ENCODE results near the gene GATAD2B. TPM values are rescaled to one million over a fixed set of nuclear protein-coding genes. Genes with fewer than 3 reads are reported as not detected.

GATAD2B gene
- total and polyA plus RNA-seq, 2 of the 4 experiments (the other 2 are of a cell fraction), result 3.8 to 6.2 TPM

DNA sequence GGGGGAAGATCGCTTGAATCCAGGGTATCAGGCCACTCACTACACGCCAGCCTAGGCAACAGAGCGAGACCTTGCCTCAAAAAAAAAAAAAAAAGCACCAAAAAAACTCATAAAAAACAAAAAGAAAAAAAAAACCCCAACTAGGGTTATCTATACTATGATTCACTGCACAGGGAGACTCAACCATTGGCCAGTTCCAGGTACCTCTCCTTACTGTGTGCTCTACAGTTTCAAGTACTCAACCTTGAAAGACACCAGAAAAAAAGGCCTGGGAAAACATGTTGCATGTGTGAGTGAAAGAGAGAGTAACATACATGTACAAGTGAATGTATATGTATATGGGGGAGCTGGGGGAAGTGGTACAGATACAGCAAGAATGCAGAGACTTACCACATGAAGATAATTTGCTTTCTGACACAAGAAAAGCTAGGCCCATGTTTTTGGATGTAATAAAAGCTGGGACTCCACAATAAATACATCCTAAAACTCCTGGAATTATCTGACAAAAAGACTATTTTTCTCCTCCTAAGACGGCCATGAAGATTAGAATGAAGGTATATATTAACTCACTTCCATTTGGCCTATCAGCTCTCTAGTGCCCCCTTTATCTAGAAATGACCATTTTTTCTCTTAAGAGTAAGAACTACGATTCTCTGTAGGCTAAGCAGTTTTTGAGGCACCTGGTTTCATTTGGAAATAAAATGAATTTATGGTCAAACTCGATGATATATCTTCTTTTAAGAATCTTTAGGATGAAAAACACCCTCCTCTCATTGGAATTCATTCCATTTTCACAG is 95.4 kb downstream of the GATAD2B start:
- no peak overlapping the region for H2AFZ ChIP-seq (replicated peaks; ENCODE audit: low read length, poor library complexity)
- no peak overlapping the region for H3K18ac ChIP-seq (ENCODE audit: low read depth, low read length)
- intact Hi-C loops (cut with micrococcal nuclease), result no loop called here
- no peaks in the 10 kb centered on the region for H3K4me1 ChIP-seq (ENCODE audit: control insufficient read depth, insufficient read depth, low read length)
- H3K9me3 ChIP-seq (ENCODE audit: control insufficient read depth, insufficient read depth, low read length), result no peaks in the 10 kb centered on the region
- H2BK15ac ChIP-seq (ENCODE audit: low read depth, low read length), result no peak overlapping the region
- no CpG with 5 or more reads among the region's 6 CpGs for WGBS, 2 experiments (ENCODE audit: extremely low coverage in 2 of 2, insufficient read length in 1 of 2)
- peaks cover 16% of the 10 kb centered on the region for H3K36me3 ChIP-seq (ENCODE audit: control insufficient read depth, insufficient read depth, low read length)
- H4K91ac ChIP-seq (ENCODE audit: insufficient read depth, low read depth, low read length), result no peak overlapping the region
- ATAC-seq (ENCODE audit: low read depth) (no peak), DNase-seq (no peak)
- H2BK5ac ChIP-seq (ENCODE audit: low read depth, low read length, poor library complexity, severe bottlenecking), result no peak overlapping the region
- no peaks in the 10 kb centered on the region for H3K27me3 ChIP-seq (ENCODE audit: control insufficient read depth, insufficient read depth, low read length)
- H2BK20ac ChIP-seq (ENCODE audit: low read depth, low read length), result no peak overlapping the region
- POLR2A ChIA-PET (ENCODE audit: unreplicated experiment), result no interaction called here
- in situ Hi-C loops (cut with MboI; ENCODE audit: low sequenced_read_pairs), result no loop called here
- no peaks in the 10 kb centered on the region for H3K9me1 ChIP-seq (ENCODE audit: insufficient read depth, low read length)
- no peak overlapping the region for H2AK9ac ChIP-seq (replicated peaks; ENCODE audit: low read depth, low read length, poor library complexity)
- H3K27ac ChIP-seq (ENCODE audit: insufficient read depth, low read length), result no peak overlapping the region
- no peak overlapping the region for H4K5ac ChIP-seq (ENCODE audit: low read depth, low read length)
- no peak overlapping the region for H2AK5ac ChIP-seq (ENCODE audit: low read depth, low read length)
- H3K4me3 ChIP-seq (ENCODE audit: insufficient read depth, low read depth, low read length), result no peak overlapping the region
- no peak overlapping the region for H3K9ac ChIP-seq (ENCODE audit: low read depth, low read length)
- CTCF ChIA-PET, result interaction anchor here (0.5 to 1.6 kb wide), 3 partner anchors 10 to 159 kb away, joined by 3 to 5 read pairs (median 3); partner anchors contain the start of gene RAB13
- no TSS peak for BruUV-seq (replicated peaks)
- dilution Hi-C loops (cut with HindIII; ENCODE audit: low sequenced_read_pairs, unreplicated experiment), result no loop called here
- no peak overlapping the region for H2BK120ac ChIP-seq (ENCODE audit: low read depth, low read length)
- peaks cover 6 to 23% of the 10 kb centered on the region in 2 experiments for H3K79me1 ChIP-seq (ENCODE audit: low read depth in 1 of 2, low read length in 2 of 2)
- H3K4ac ChIP-seq (ENCODE audit: low read depth, low read length), result no peak overlapping the region
- H4K8ac ChIP-seq (ENCODE audit: low read depth in 2 of 2, low read length in 2 of 2), result no peak overlapping the region
- H3K4me2 ChIP-seq (ENCODE audit: low read depth, low read length), result no peak overlapping the region
- no peak overlapping the region for H3K14ac ChIP-seq (replicated peaks; ENCODE audit: low read depth, low read length)
- no peak overlapping the region for H3K23ac ChIP-seq (ENCODE audit: low read depth, low read length)
- H3K56ac ChIP-seq (ENCODE audit: extremely low read depth, insufficient read depth, low read length), result no peak overlapping the region
- H4K20me1 ChIP-seq (ENCODE audit: insufficient read depth, low read length), result no peaks in the 10 kb centered on the region; the same call in 1 of the 2 replicates
- no peak for TF ChIP-seq BHLHE40 (IDR thresholded peaks at IDR 0.05; ENCODE audit: low read depth, low read length)
- TF ChIP-seq, protein P1, sequence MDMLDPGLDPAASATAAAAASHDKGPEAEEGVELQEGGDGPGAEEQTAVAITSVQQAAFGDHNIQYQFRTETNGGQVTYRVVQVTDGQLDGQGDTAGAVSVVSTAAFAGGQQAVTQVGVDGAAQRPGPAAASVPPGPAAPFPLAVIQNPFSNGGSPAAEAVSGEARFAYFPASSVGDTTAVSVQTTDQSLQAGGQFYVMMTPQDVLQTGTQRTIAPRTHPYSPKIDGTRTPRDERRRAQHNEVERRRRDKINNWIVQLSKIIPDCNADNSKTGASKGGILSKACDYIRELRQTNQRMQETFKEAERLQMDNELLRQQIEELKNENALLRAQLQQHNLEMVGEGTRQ (IDR thresholded peaks at IDR 0.05; ENCODE audit: low read depth, low read length), result no peak
- TF ChIP-seq MAFK (IDR thresholded peaks at IDR 0.05; ENCODE audit: low read depth, low read length), result no peak
- no peak for TF ChIP-seq FOS (IDR thresholded peaks at IDR 0.05; ENCODE audit: low read depth, low read length)
- no peak for TF ChIP-seq CEBPB (IDR thresholded peaks at IDR 0.05; ENCODE audit: low read depth, low read length)
- no peak for TF ChIP-seq NFE2L2 (IDR thresholded peaks at IDR 0.05; ENCODE audit: low read depth, low read length)
- no peak for TF ChIP-seq RFX5 (IDR thresholded peaks at IDR 0.05; ENCODE audit: low read depth, low read length)
- no peak for TF ChIP-seq MXI1 (IDR thresholded peaks at IDR 0.05; ENCODE audit: borderline replicate concordance, low read depth, low read length)
- TF ChIP-seq SMC3 (IDR thresholded peaks at IDR 0.05; ENCODE audit: low read depth, low read length), result no peak
- TF ChIP-seq RCOR1 (IDR thresholded peaks at IDR 0.05; ENCODE audit: insufficient replicate concordance, low read length), result no peak
- TF ChIP-seq, protein P2, sequence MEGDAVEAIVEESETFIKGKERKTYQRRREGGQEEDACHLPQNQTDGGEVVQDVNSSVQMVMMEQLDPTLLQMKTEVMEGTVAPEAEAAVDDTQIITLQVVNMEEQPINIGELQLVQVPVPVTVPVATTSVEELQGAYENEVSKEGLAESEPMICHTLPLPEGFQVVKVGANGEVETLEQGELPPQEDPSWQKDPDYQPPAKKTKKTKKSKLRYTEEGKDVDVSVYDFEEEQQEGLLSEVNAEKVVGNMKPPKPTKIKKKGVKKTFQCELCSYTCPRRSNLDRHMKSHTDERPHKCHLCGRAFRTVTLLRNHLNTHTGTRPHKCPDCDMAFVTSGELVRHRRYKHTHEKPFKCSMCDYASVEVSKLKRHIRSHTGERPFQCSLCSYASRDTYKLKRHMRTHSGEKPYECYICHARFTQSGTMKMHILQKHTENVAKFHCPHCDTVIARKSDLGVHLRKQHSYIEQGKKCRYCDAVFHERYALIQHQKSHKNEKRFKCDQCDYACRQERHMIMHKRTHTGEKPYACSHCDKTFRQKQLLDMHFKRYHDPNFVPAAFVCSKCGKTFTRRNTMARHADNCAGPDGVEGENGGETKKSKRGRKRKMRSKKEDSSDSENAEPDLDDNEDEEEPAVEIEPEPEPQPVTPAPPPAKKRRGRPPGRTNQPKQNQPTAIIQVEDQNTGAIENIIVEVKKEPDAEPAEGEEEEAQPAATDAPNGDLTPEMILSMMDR (conservative IDR thresholded peaks at IDR 0.05; ENCODE audit: low read depth, low read length), result no peak
- no peak for TF ChIP-seq RAD21 (IDR thresholded peaks at IDR 0.05; ENCODE audit: low read length)
- no peak for TF ChIP-seq POLR2A (IDR thresholded peaks at IDR 0.05; ENCODE audit: low read depth, low read length)
- TF ChIP-seq CHD1 (IDR thresholded peaks at IDR 0.05; ENCODE audit: low read depth, low read length), result no peak
- TF ChIP-seq, protein P3, sequence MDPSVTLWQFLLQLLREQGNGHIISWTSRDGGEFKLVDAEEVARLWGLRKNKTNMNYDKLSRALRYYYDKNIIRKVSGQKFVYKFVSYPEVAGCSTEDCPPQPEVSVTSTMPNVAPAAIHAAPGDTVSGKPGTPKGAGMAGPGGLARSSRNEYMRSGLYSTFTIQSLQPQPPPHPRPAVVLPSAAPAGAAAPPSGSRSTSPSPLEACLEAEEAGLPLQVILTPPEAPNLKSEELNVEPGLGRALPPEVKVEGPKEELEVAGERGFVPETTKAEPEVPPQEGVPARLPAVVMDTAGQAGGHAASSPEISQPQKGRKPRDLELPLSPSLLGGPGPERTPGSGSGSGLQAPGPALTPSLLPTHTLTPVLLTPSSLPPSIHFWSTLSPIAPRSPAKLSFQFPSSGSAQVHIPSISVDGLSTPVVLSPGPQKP (IDR thresholded peaks at IDR 0.05; ENCODE audit: borderline replicate concordance, low read depth, low read length), result no peak
